ENCODE results near the gene HOXA3. TPM values are rescaled to one million over a fixed set of nuclear protein-coding genes. Genes with fewer than 3 reads are reported as not detected.

The HOXA3 gene
- total RNA-seq, 2 donors from 2014 or later: 13.3 to 14.1 TPM

DNA sequence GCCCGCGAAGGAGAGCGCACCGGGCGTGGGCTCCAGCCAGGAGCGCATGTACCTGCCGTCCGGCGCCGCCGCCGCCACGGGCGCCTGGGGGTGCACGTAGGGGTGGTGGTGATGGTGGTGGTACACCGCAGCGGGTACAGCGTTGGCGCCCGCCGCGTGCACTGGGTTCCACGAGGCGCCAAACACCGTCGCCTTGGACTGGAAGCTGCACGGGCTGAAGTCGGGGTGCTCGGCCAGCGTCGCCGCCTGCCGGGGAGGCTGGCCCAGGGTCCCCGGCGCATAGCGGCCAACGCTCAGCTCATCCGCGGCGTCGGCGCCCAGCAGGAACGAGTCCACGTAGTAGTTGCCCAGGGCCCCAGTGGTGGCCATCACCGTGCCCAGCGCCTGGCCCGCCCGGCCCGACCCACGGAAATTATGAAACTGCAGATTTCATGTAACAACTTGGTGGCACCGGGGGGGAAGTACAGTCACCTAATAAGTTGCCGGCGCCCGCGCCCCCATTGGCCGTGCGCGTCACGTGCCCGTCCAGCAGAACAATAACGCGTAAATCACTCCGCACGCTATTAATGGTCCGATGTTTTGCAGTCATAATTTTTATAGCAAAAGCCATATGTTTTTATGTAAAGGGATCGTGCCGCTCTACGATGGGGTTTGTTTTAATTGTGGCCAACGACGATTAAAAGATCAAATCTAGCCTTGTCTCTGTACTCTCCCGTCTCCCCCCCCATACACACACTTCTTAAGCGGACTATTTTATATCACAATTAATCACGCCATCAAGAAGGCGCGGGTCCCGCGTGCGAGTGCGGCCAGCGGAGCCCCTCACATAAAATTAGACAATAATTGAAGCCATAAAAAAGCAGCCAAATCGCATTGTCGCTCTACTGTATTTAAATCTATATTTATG is 13.0 kb upstream of the HOXA3 start, which contains the start of gene HOXA9:
TSS of gene HOXA9 (minus strand) at position 449 of the 907 bp plus-strand sequence. CDS start at position 369, 80 bp downstream.
- intact Hi-C loops (cut with DNase I): loop anchor here (5.0 kb wide), 1 partner anchor 1308 kb away; no protein-coding TSS in a partner anchor
- TF ChIP-seq, protein P1, sequence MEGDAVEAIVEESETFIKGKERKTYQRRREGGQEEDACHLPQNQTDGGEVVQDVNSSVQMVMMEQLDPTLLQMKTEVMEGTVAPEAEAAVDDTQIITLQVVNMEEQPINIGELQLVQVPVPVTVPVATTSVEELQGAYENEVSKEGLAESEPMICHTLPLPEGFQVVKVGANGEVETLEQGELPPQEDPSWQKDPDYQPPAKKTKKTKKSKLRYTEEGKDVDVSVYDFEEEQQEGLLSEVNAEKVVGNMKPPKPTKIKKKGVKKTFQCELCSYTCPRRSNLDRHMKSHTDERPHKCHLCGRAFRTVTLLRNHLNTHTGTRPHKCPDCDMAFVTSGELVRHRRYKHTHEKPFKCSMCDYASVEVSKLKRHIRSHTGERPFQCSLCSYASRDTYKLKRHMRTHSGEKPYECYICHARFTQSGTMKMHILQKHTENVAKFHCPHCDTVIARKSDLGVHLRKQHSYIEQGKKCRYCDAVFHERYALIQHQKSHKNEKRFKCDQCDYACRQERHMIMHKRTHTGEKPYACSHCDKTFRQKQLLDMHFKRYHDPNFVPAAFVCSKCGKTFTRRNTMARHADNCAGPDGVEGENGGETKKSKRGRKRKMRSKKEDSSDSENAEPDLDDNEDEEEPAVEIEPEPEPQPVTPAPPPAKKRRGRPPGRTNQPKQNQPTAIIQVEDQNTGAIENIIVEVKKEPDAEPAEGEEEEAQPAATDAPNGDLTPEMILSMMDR (IDR thresholded peaks at IDR 0.05): no peak
- H3K4me1 ChIP-seq: no peaks in the 10 kb centered on the region
- H3K4me3 ChIP-seq: peak within 1 kb of the TSS; percentile 64
- peak within 1 kb of the TSS; percentile 91 to 98 for H3K9ac ChIP-seq (ENCODE audit: low read depth in 2 of 2, low read length in 2 of 2)
- no peaks in the 10 kb centered on the region for H3K36me3 ChIP-seq
- H3K27ac ChIP-seq: peak within 1 kb of the TSS; percentile 94
- DNase-seq: peak; percentile 90
- peaks cover 7% of the 10 kb centered on the region for H3K27me3 ChIP-seq
- no peaks in the 10 kb centered on the region for H3K9me3 ChIP-seq

DNA sequence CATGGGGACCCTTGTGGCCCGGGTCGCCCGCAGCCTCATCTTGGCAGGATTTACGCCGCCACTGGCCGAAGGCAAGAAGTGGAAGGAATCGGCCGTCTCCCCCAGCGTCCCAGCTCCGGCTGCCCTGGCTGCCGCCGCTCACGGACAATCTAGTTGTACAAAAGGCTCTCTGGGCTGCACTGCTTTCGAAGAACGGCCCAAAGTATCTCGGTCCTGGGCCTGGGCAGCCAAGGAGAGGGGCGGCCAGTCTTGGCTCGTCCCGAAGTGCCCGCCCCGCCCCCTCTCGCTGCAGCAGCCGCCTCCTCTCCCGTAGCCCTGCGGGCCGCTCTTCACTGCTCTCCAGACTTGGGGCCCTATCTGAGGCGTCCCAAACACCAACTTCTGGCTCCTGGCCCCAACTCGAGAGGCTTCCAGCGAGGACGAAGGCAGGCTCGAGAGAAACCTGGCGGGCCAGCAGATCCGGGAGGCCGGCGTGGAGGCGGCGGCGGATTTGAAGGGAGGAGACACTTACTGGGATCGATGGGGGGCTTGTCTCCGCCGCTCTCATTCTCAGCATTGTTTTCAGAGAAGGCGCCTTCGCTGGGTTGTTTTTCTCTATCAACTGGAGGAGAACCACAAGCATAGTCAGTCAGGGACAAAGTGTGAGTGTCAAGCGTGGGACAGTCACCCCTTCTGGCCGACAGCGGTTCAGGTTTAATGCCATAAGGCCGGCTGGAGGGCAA is 12.1 kb upstream of the HOXA3 start:
- peaks cover 7% of the 10 kb centered on the region for H3K27me3 ChIP-seq
- peaks cover 5% of the 10 kb centered on the region for H3K4me1 ChIP-seq
- no peak for DNase-seq

DNA sequence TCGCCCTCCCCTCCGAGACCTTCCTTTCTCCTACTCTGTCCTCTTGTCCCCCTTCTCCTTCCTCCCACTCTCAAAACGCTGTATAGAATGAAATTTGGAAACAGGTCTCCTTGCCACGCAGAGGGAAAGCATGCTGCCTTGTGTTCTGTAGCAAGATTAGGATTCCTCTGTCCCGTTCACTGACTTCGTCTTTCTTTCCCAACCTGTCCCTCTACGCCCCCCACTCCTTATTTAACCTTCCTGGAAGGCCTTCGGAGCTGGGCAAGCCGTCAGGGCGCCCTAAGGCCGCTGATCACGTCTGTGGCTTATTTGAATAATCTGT is 11.6 kb upstream of the HOXA3 start:
- H3K27ac ChIP-seq: peak overlapping the region; percentile 94
- H3K9me3 ChIP-seq: no peaks in the 10 kb centered on the region
- peak overlapping the region; percentile 64 for H3K4me3 ChIP-seq
- peaks cover 7% of the 10 kb centered on the region for H3K27me3 ChIP-seq
- no peak for DNase-seq
- H3K9ac ChIP-seq (ENCODE audit: low read depth in 2 of 2, low read length in 2 of 2): peak overlapping the region; percentile 80 to 98
- TF ChIP-seq, protein P1 (IDR thresholded peaks at IDR 0.05): no peak
- intact Hi-C loops (cut with DNase I): loop anchor here (5.0 kb wide), 1 partner anchor 792 kb away; no protein-coding TSS in a partner anchor
- H3K36me3 ChIP-seq: no peaks in the 10 kb centered on the region
- H3K4me1 ChIP-seq: peaks cover 5% of the 10 kb centered on the region

More for the DNA sequence above, 12.1 kb upstream of the HOXA3 start:
- Histone ChIP-seq H3K9ac (ENCODE audit: low read depth in 2 of 2, low read length in 2 of 2) (peak overlapping the region; percentile 80 to 98), H3K4me3 (peak overlapping the region; percentile 64), H3K36me3 (no peaks in the 10 kb centered on the region), H3K9me3 (no peaks in the 10 kb centered on the region), H3K27ac (peak overlapping the region; percentile 94)
- intact Hi-C loops (cut with DNase I): loop anchor here (5.0 kb wide), 2 partner anchors 792 to 1307 kb away; no protein-coding TSS in a partner anchor
- TF ChIP-seq, protein P1 (IDR thresholded peaks at IDR 0.05): no peak

DNA sequence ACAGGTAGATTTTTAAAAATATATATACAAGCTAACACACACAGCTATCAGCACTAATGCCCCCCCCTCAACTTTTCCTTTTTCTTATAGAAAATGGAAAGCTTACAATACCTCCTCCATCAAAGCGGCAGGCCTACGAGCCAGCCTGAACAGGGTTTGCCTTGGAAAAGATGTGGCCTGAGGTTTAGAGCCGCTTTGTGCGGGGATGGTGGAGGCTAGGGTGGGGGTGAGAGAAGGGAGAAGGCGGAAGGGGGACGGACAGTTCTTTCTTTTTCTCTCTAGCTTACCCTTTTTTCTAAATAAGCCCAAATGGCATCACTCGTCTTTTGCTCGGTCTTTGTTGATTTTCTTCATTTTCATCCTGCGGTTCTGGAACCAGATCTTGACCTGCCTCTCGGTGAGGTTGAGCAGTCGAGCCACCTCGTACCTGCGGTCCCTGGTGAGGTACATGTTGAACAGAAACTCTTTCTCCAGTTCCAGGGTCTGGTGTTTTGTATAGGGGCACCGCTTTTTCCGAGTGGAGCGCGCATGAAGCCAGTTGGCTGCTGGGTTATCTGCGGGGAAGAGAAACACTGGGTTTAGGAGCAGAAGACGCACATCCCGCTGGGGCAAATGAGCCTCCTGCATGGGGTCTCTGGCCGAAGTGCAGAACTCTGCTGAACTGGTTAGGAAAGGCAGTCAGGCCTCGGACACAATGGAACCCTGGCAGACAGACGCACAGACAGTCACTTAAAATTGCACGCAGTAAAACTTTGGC is 11.1 kb upstream of the HOXA3 start:
- Histone ChIP-seq H3K36me3 (no peaks in the 10 kb centered on the region), H3K9ac (ENCODE audit: low read depth in 2 of 2, low read length in 2 of 2) (peak overlapping the region; percentile 80 to 98), H3K4me3 (peak overlapping the region; percentile 64), H3K9me3 (no peaks in the 10 kb centered on the region), H3K4me1 (peaks cover 5% of the 10 kb centered on the region), H3K27me3 (peaks cover 8% of the 10 kb centered on the region), H3K27ac (peak overlapping the region; percentile 94)
- DNase-seq: no peak
- TF ChIP-seq, protein P1 (IDR thresholded peaks at IDR 0.05): no peak
- intact Hi-C loops (cut with DNase I): loop anchor here (5.0 kb wide), 1 partner anchor 791 kb away; no protein-coding TSS in a partner anchor

Data from colonic mucosa (tissue), 4 donors.